GM12875 (cell line): ENCODE results near the gene ZBTB17.

Source experiments
- H3K4me3 ChIP-seq: one replicate; pipeline ENCODE4 v1.5.1; 2011; ENCODE audit warnings: low read depth, low read length, control low read depth
- TF ChIP-seq, protein P1 (sequence below): IDR thresholded peaks from 2 replicates; pipeline ENCODE4 v1.5.1; 2011; ENCODE audit warnings: low read depth, mild to moderate bottlenecking, control low read depth, inconsistent platforms, low read length, moderate library complexity, borderline replicate concordance; ENCODE audit not compliant: insufficient read depth

ZBTB17 gene

DNA sequence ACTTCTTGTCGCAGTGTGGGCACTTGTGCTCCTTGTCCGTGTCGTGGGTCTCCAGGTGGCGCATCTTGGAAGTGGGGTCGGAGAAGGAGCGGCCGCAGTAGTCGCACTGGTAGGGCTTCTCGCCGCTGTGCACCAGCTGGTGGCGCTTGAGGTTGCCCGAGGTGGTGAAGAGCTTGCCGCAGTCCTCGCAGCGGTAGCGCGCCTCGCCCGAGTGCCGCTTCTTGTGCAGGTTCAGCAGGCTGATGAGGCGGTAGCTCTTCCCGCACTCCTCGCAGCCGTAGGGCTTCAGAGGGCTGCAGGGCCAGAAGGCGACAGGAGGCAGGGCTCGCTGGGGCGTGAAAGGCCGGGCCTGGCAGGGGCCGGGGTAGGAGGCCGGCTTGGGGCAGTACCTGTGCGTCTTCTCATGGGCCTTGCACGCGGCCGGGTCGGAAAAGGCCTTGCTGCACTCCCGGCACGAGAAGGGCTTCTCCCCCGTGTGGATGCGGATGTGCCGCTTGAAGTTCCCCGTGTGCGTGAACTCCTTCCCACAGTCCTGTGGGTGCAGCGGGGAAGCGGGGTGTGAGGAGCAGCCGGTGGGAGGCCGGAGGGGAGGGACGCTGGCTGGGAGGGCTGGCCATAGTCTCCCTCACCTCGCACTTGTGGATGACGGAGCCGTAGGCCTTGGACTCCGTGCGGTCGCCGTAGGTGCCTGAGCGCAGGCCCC is 31.4 kb downstream of the ZBTB17 start:
- H3K4me3 ChIP-seq: no peak overlapping the region
- TF ChIP-seq, protein P1, sequence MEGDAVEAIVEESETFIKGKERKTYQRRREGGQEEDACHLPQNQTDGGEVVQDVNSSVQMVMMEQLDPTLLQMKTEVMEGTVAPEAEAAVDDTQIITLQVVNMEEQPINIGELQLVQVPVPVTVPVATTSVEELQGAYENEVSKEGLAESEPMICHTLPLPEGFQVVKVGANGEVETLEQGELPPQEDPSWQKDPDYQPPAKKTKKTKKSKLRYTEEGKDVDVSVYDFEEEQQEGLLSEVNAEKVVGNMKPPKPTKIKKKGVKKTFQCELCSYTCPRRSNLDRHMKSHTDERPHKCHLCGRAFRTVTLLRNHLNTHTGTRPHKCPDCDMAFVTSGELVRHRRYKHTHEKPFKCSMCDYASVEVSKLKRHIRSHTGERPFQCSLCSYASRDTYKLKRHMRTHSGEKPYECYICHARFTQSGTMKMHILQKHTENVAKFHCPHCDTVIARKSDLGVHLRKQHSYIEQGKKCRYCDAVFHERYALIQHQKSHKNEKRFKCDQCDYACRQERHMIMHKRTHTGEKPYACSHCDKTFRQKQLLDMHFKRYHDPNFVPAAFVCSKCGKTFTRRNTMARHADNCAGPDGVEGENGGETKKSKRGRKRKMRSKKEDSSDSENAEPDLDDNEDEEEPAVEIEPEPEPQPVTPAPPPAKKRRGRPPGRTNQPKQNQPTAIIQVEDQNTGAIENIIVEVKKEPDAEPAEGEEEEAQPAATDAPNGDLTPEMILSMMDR: no peak

- no peak overlapping the region for H3K4me3 ChIP-seq
- TF ChIP-seq, protein P1: no peak
These were observed 32.0 kb downstream of the ZBTB17 start for GRCh38 chr1:15943992-15944307.

GRCh38 chr1:15943328-15943991 is 32.4 kb downstream of the ZBTB17 start:
- TF ChIP-seq, protein P1: no peak
- H3K4me3 ChIP-seq: no peak overlapping the region

GRCh38 chr1:15942661-15943327 is 33.1 kb downstream of the ZBTB17 start:
- TF ChIP-seq, protein P1: no peak
- no peak overlapping the region for H3K4me3 ChIP-seq

GRCh38 chr1:15941899-15942660 is 33.8 kb downstream of the ZBTB17 start:
- TF ChIP-seq, protein P1: no peak
- H3K4me3 ChIP-seq: no peak overlapping the region

DNA sequence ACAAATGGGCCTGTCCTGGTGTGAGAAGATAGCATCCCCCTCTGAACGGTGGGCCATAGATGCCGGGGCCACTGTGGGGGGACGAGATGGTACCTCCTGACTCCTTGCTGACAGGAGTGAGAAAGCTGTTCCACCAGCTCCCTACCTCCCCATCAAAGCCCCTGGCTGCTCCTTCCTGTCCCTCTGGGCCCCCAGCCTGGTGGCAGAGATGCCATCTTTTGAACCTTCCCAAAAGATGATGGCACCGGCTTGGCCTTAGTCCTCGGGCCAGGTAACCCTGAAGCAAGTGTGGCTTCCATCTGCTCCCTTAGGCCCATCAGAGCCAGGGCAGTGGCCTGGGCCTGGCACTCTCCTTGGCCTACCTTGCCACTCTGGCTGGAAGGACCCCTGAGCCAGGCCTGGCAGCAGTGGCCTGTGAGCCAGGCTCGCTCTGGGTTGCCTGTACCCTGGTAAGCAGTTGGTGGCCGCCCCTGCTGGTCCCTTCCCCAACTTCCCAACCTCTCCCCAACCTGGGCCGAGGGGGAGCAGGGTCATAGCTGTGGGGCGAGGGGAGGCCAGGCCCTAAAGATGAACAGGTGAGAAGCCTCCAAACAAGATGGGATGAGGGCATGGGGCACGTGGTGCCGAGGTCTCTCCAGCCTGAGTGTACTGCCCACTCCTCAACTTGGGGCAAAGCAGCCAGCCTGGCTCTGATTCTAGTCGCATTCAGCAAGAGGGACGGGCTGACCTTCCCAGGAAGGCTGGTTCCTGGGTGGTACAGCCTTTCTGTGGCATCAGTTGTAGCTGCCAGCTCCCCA is 34.7 kb downstream of the ZBTB17 start:
- H3K4me3 ChIP-seq: no peak overlapping the region
- TF ChIP-seq, protein P1: no peak
